Fibroblast of skin of left quadriceps (primary cell): ENCODE data around the gene ADCY1.

Experiments
- DNase-seq, 2 experiments: peaks; one replicate each; pipeline ENCODE4 v3.0.0-alpha.2; 2013; ENCODE audit warnings: low read depth in 2 of 2

Gene ADCY1

GRCh38 chr7:45593121-45593541, 19.0 kb downstream of the ADCY1 start:
- no peak for DNase-seq

GRCh38 chr7:45593877-45594276, 19.7 kb downstream of the ADCY1 start:
- DNase-seq = no peak

- DNase-seq = no peak
These were observed 20.8 kb downstream of the ADCY1 start for GRCh38 chr7:45594745-45595535.

GRCh38 chr7:45595809-45596664, 21.9 kb downstream of the ADCY1 start:
- DNase-seq = no peak

- DNase-seq = no peak
These were observed 22.5 kb downstream of the ADCY1 start for GRCh38 chr7:45596665-45597095.

- no peak for DNase-seq
These were observed 23.3 kb downstream of the ADCY1 start for GRCh38 chr7:45597286-45597984.

- no peak for DNase-seq
These were observed 24.8 kb downstream of the ADCY1 start for GRCh38 chr7:45598886-45599520.

GRCh38 chr7:45599851-45600706, 25.9 kb downstream of the ADCY1 start:
- no peak for DNase-seq

GRCh38 chr7:45601094-45601493, 26.9 kb downstream of the ADCY1 start:
- no peak for DNase-seq

- no peak for DNase-seq
These were observed 27.8 kb downstream of the ADCY1 start for GRCh38 chr7:45601816-45602540.

GRCh38 chr7:45606050-45606449, 31.9 kb downstream of the ADCY1 start:
- DNase-seq = no peak

GRCh38 chr7:45606931-45607330, 32.8 kb downstream of the ADCY1 start:
- no peak for DNase-seq

- DNase-seq = no peak
These were observed 35.0 kb downstream of the ADCY1 start for GRCh38 chr7:45609180-45609579.

- no peak for DNase-seq
These were observed 35.9 kb downstream of the ADCY1 start for GRCh38 chr7:45610019-45610418.

GRCh38 chr7:45610660-45611299, 36.6 kb downstream of the ADCY1 start:
- no peak for DNase-seq

GRCh38 chr7:45617166-45617565, 43.0 kb downstream of the ADCY1 start:
- no peak for DNase-seq

GRCh38 chr7:45622058-45622457, 47.9 kb downstream of the ADCY1 start:
- DNase-seq = no peak

- DNase-seq = no peak
These were observed 49.0 kb downstream of the ADCY1 start for GRCh38 chr7:45623157-45623556.

GRCh38 chr7:45623740-45624391, 49.7 kb downstream of the ADCY1 start:
- no peak for DNase-seq
